ENCODE data around the gene EDDM3A.
A peak's percentile ranks its signal among the peaks of the same experiment; 100 is the strongest.
"Not testable (repeated sequence)": the region's sequence is repeated elsewhere in the genome, so short reads cannot be mapped to it uniquely, and the experiment has no call there.

EDDM3A gene

GRCh38 chr14:20733684-20734429 lies 11.8 kb upstream of the EDDM3A start:
- no peak for DNase-seq (ENCODE audit: low read depth)

- no peak for DNase-seq (ENCODE audit: low read depth)
Observed at GRCh38 chr14:20734430-20734806, 11.3 kb upstream of the EDDM3A start.

GRCh38 chr14:20738292-20738691 lies 7.4 kb upstream of the EDDM3A start:
- not testable (repeated sequence) for DNase-seq (ENCODE audit: low read depth)

GRCh38 chr14:20742132-20742531 lies 3.6 kb upstream of the EDDM3A start:
- DNase-seq (ENCODE audit: low read depth): no peak

- no peak for DNase-seq (ENCODE audit: low read depth)
Observed at GRCh38 chr14:20743556-20743955, 2.1 kb upstream of the EDDM3A start.

GRCh38 chr14:20746566-20746965 lies 879 bp downstream of the EDDM3A start:
- DNase-seq (ENCODE audit: low read depth): no peak

GRCh38 chr14:20748439-20748838 lies 2.8 kb downstream of the EDDM3A start:
- DNase-seq (ENCODE audit: low read depth): no peak

- no peak for DNase-seq (ENCODE audit: low read depth)
Observed at GRCh38 chr14:20750194-20750593, 4.5 kb downstream of the EDDM3A start.

GRCh38 chr14:20751963-20752562 lies 6.4 kb downstream of the EDDM3A start:
- DNase-seq (ENCODE audit: low read depth): no peak

GRCh38 chr14:20754308-20754707 lies 8.6 kb downstream of the EDDM3A start:
- DNase-seq (ENCODE audit: low read depth): no peak

GRCh38 chr14:20755037-20755436 lies 9.3 kb downstream of the EDDM3A start:
- no peak for DNase-seq (ENCODE audit: low read depth)

GRCh38 chr14:20757965-20758364 lies 12.3 kb downstream of the EDDM3A start:
- peak; percentile 20 for DNase-seq (ENCODE audit: low read depth)

- not testable (repeated sequence) for DNase-seq (ENCODE audit: low read depth)
Observed at GRCh38 chr14:20759465-20759864, 13.8 kb downstream of the EDDM3A start.

- no peak for DNase-seq (ENCODE audit: low read depth)
Observed at GRCh38 chr14:20760950-20761349, 15.3 kb downstream of the EDDM3A start.

- DNase-seq (ENCODE audit: low read depth): no peak
Observed at GRCh38 chr14:20768593-20768892, 22.9 kb downstream of the EDDM3A start.

- no peak for DNase-seq (ENCODE audit: low read depth)
Observed at GRCh38 chr14:20769421-20769820, 23.7 kb downstream of the EDDM3A start.

- DNase-seq (ENCODE audit: low read depth): no peak
Observed at GRCh38 chr14:20772650-20773049, 27.0 kb downstream of the EDDM3A start.

GRCh38 chr14:20774258-20774824 lies 28.7 kb downstream of the EDDM3A start:
- no peak for DNase-seq (ENCODE audit: low read depth)

- no peak for DNase-seq (ENCODE audit: low read depth)
Observed at GRCh38 chr14:20775043-20775442, 29.4 kb downstream of the EDDM3A start.

- DNase-seq (ENCODE audit: low read depth): no peak
Observed at GRCh38 chr14:20775901-20776300, 30.2 kb downstream of the EDDM3A start.

GRCh38 chr14:20781803-20782202 lies 36.1 kb downstream of the EDDM3A start:
- DNase-seq (ENCODE audit: low read depth): no peak

GRCh38 chr14:20782280-20782890 lies 36.7 kb downstream of the EDDM3A start:
- no peak for DNase-seq (ENCODE audit: low read depth)

- no peak for DNase-seq (ENCODE audit: low read depth)
Observed at GRCh38 chr14:20787025-20787424, 41.3 kb downstream of the EDDM3A start.
